NCI-H526 treated with DMSO at 0.1 percent for 48 hours (cell line): Measurements from ENCODE around the gene HES3.

Experiments
- DNase-seq: peaks from one replicate; lab custom pipeline; 2025; lab: John Stamatoyannopoulos, UW

HES3 gene

DNA sequence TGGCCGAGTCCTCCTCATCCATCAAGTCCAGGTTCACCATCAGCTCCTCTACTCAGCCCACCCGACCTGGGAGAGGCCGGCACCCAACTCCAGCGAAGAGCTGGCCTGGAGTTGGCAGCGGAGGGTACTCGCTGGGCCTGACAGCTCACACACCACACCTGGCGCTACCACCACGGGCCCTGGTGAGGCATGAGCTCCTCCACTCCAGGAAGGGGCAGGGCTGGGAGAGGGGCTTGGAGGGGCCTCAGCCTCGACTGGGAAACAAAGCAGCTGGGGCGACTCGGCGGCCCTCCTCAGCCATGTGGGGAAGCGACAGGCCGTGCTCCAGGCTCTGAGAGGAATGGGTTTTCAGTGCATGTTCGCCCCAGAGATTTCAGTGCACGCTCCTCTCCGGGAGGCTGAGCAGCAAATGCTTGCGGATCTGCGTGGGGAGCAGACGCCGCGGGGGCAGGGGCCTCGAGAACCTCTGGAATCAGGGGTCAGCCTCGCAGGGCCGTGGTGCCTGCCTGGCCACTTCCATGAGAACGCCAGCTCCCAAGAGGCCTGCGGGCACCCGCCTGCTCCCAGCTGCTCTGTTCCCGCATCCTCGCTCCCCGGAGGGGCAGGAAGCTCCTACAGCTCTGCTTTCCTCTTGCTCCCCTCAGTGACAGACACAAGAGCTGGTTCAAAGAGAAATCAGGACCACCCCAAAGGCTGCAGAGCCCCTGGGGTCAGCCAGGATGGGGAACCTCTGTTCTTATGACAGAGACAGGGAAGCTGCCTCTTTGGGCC, 35.8 kb downstream of the HES3 start:
- no peak for DNase-seq

DNA sequence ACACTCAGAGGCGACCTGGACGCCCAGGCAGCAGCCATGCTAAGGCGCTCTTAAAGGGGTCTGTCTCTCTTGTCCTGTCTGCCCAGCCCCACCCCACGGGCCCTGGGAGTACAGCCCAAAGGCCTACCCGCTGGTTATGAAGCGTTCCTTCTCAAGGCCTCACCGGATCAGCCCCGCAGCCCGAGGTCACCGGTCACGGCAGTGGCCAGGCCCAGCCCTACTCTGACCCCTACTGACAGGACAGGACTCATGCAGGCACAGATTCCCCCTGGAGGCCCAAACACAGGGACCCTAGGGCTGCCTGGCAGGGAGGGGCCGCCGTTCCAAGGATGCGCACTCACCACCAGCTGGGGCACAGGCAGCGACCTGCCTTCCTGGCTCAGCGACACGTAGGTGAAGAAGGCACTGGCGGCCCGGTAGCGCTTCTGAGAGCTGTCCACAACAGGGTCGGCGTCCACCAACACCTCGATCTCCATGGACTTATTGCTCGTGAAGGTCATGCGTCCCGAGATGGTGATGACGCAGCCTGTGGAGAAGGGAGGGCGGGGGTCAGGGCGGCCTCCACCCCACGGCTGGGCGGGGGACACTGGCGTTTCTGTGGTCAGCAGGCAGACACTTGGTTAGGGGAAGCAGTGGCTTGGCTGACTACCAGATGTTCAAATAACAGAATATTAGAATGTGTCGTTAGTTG, 36.9 kb downstream of the HES3 start:
- no peak for DNase-seq

DNA sequence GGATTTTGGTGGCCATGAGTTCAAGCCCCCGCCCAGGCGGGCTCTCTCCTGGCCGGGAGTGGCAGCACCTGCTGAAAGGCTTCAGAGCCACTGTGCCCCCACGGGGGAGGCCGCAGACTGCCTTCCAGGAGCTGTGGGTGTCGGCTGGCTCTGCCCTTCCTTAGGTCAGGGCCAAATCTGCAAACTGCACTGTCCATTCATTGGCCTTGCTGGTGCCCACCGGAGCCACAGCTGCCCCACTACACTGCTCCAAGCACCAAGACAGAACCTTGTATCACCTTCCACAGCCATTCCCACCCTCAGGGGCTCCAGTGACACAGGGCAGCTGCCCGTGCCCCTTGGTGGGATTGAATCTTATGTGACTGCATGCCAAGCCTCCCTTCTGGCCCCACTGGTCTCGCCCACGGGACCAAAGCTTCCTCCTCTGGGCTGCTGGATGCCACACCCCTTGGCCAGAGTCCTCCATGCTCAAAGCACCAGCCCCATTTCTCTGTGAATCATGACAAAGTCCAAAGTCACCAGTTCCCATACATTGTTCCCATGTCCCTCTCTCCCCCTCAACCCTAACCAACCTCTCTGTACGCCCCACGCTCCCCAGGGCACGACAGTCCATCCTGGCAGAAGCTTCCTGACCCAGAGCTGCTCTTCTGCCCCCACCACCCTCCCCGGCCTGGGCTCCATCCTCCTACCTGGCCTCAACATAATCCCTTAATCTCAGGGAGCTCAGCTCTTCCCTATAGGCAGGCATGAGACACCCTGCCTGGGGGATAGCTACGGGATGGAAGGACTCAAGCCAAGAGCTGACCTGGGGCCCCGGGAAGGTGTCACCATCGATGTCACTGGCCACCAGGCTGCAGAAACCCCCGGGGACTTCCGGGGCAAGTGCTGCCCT, 37.8 kb downstream of the HES3 start:
- no peak for DNase-seq

DNA sequence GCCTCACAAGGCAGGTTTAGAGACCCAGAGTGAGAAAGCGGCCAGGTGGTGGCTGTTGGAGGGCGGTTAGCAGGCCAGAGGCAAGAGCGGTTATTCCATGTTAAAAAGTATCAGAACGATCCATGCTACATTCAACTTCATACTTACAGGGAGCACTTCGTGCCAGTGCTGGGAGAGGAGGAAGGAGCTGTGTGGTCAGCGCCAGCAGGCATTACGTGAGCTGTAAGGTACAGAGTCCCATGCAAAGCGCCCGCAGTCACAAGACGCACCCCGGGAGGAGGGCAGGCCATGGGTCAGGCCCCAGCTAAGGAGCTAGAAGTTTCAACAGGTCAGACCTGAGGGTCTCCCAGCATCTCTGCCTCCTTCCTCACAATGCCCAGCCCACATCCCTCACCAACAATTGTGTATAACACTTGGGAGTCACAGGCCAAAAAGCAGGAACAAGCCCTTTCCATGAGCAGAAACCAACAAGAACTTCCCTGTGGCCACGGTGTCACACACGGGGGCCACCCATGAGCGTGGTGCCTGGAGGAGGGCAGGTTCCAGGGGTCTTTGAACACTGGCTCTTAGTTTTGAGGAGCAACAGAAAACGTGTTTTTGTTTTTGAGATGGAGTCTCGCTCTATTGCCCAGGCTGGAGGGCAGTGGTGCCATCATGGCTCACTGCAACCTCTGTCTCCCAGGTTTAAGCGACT, 38.7 kb downstream of the HES3 start:
- DNase-seq: no peak

DNA sequence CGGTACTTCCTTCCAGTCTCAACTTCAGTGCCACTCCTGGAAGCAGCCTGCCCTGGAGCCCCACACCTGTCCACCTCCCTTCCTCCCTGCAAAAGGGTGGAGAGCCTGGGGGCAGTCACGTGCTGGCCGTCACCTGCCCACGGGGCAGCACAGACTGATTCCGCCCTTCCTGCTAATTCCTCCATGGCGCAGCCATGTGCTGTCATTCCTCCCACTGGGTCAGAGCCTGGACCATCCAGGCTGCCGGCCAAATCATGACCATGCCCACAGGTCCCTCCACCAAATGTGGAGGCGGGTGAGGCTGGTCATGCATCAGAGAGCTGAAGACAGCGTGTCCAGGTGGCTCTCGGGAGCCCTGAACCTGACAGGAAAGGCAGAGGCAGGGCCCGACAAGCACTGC, 41.4 kb downstream of the HES3 start:
- DNase-seq: no peak

DNA sequence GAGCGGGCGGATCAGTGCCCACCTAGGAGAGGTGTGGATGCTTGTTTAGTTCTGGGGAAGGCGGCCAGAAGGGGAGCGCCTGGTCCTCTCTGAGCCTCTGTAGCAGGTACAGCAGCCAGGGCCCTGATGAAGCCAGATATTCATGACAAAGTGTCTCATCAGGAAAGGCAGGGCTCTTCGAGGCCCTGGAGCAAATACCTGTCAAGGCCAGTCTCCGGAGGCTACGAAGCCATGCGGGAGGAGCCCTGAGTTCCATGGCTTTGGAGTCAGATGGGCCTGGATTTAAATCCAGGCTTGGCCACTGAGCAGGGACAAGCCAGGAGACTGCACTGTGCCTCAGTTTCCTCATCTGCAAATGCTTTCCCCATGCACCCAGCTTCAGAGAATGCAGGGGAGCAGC, 42.3 kb downstream of the HES3 start:
- DNase-seq: no peak

DNA sequence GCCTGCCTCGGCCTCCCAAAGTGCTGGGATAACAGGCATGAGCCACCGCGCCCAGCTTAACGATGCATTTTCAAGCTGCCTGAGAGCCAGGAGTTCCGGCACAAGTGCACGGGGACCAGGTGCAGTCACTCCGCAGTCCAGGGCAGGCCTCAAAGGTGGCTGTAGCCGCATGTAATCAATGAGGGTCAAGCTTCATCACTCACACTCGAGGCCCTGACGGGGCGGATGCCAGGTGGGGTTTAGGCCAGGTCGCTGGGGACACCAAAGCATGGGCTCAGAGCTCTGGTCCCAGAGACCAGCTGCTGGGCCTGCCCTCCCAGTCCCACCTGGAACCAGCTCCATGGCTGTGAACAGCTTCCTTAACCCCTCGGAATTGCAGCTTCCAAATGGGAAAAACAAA, 43.0 kb downstream of the HES3 start:
- no peak for DNase-seq

DNA sequence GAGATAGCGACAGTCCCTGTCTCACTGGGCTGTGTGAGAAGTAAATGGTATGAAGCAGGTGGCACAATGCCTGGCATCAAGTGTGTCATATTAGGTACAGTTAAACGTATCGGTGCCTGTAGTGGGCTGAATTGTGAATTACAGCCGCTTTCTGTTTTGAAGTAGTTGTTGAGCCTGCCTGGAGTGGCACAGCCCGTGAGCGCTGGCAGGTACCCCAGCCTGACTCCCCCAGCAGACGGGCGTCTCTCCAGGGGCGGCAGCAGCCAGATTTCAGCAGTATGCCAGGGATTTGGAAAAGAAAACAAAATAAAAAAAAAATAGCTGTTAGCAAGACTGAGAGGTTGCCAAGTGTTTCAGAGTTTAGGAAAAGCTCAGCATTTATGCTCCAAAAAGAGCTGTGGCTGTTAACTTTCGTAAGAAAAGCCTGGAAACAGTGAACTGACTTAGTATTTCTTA, 43.5 kb downstream of the HES3 start:
- DNase-seq: no peak

DNA sequence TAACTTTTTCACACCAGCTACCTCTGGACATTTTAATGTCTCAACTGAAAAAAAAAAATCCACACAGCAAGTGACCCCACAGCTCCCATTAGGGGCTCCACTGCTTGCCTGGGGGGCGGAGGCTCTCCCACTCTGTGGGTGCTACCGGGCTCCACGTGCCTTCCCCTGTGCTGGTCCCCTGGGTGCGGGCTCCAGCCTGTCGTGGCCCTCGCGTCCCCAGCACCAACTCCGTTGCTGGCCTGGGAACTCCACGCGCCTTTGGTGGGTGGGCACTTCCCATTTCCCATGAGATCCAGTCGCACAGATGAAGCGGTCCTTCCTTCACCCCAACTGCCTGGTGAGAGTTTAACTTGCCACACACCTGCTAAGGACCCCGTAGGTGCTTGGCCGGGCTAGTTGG, 44.0 kb downstream of the HES3 start:
- DNase-seq: no peak

DNA sequence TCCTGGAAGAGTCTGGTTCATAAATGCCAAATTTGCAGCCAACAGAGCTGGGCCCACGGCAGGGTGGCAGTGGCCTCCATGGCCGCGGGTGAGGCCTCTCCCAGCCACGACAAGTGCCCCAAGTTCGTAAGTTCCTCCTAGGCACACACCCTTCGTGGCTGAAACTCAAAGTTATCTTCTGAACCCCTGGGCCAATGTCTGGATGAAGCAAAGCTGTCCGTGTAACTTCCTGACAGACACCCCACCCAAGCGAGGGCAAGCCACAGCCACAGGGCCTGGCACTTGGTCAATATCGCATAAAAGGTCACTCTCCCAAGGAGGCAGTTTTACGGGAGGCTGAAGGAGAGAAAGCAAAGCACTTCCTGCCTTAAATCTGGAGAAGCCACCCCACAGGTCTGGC, 44.7 kb downstream of the HES3 start:
- no peak for DNase-seq

DNA sequence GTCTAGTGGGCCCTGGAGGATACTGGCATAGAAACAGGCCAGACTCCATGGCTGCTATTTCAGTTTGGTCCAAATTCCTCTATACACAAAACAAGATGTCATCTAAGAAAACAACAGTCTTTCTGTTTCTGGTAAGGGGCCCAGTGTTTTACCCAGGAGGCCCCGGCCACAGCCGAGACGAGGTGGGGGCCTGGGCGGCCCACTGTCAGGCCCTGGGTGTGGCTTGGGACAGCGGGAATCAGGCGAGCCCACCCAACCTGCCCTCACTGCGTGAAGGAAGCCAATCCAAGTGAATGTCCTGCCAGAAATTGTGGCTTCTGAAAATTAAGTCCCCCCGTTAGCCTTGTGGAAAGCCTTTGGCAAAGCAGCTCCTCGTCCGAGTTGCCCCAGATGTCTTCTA, 48.1 kb downstream of the HES3 start:
- no peak for DNase-seq

DNA sequence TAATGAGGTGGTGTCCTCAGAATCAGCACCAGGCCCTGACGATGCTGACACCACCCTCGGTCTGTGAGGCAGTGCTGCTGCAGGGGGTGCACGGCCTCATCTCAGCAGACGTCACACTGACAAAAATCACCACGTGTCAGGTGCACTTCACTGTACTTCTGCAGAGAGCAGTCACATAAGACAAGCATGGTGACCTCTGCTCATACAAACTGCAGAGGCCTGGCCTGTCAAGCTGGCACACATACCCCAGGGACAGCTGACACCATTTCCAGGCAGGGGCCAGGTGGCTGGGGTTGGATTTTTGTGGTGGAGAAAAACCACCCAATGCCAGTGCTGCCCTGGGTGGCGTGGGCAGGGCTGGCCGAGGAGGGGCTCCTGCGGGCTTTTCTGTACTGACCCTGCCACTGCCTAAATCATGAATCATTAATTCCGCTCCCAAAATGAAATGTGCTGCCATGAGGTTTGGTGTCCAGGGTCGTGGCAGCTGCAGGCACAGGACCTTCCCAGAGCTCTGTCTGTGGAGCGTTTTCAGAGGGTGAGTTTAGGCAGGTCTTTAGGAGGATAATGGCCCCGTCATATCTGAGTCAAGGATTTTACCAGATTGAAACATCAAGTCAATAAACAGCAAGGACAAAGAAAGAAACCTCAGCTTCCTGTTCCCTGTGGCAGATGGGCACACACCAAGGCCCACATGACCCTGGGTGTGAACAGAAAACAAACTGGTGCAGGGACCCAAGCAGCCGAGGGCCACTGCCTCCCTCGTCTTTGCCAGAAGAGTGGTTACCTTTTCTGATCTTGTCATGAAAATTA, 50.3 kb downstream of the HES3 start:
- DNase-seq: no peak

DNA sequence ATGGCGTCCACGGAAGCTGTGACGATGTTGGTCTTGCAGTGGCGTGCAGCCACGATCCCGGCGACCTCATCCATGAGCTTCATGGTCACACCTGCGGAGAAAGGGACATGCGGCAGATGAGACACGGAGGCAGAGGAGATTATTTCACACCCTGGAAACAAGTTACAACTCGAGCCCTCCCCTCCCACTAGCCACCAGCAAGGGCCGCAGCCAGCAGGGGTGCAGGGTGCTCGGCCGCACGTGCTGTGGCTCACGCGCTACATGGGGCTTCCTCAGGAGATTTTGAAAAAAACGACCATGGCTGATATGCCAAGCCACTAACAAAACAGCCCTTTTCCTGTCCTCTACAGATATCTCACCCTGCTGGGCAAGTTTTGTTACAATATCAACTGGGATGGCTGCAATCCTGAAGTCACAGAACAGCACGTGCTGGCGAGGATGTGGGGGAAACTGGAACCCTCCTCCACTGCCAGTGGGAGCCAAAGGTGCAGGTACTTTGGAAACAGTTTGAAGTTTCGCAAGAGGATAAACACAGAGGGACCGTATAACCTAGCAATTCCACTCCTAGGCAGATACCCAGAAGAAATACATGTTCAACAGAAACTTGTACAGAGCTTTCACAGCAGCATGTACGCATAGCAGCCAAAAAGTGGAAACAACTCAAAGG, 51.0 kb downstream of the HES3 start:
- DNase-seq: no peak
